SK-MEL-5 (cell line): ENCODE measurements around the gene NDUFA5. TPM values are rescaled to one million over a fixed set of nuclear protein-coding genes. Genes with fewer than 3 reads are reported as not detected.

Experiments
- DNase-seq: peaks from one replicate; pipeline ENCODE4 v3.0.0-alpha.2; 2016; ENCODE audit warnings: low read depth, low spot score
- in situ Hi-C: cut with HindIII; loops from 2 replicates; pipeline ENCODE4 v1.10.0; 2016; ENCODE audit warnings: low sequenced_read_pairs, high pct_unique_total_duplicates, low pct_unique_long_range_greater_than_20kb
- polyA plus RNA-seq, 2 experiments: library from polyadenylated mRNA; depleted of rRNA; stranded (reverse); fragments of >200 nt; gene quantifications; 2 replicates each; pipeline ENCODE4 v1.2.3, GENCODE V29; 2015
- total RNA-seq: library from RNA; depleted of rRNA; stranded (reverse); fragments of >200 nt; shearing (Covaris generic); gene quantifications from 2 replicates; pipeline ENCODE4 v1.2.3, GENCODE V29; 2014; rRNA removed

NDUFA5 gene
- 118 and 132 TPM in 2 replicates for total RNA-seq
- polyA plus RNA-seq (2015; cell fraction: cytosol; rRNA removed), result 71.6 and 88.4 TPM in 2 replicates
- polyA plus RNA-seq (2015; cell fraction: nucleus; rRNA removed), result 74.5 and 84.6 TPM in 2 replicates

GRCh38 chr7:123557398-123558288 is at the start of gene NDUFA5:
TSS of gene NDUFA5 (minus strand) at chr7:123557818. CDS start at chr7:123557795, 23 bp downstream.
- DNase-seq, result peak; percentile 100
- in situ Hi-C loops, result no loop called here

- DNase-seq, result no peak
- in situ Hi-C loops, result no loop called here
Measured at GRCh38 chr7:123604739-123605138, 47.1 kb upstream of the NDUFA5 start.

DNA sequence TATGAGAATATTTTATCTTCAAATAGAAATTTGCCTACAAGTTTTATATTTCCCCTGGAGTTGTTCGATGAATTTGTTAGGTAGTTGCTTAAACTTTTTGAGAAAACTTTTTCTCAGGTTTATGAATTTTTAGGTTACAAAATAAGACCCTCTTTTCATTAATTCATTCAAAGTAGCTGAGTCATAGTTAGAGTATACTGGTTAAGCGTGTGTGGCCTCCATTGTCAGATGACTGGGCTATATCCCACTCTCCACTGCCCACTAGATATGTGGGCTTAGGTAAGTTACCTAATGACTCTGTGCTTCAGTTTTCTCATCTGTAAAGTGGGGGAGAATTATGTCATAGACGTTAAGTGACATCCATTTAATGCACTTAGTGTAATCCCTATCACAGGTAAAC is 45.0 kb upstream of the NDUFA5 start:
- in situ Hi-C loops, result no loop called here

DNA sequence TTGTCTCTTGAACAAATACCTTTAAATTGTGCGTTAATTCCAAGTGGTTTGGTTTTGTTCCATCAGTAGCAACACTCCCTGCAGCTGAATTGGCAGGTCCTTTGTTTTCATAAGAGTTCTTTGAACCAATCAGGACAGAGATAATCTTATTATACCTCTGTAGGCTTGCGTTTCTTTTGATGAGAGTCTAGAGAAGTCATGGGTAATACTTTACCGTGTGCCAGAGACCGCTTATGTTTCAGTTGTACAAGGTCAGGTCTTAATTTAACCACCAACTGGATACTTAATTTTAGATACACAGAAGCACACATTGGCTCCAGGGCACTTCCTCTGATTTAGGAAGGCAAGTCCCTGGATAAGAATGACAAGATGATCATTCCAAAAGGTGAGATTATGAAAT is 43.9 kb upstream of the NDUFA5 start, which contains the start of gene ASB15:
ASB15 (plus strand) TSS at position 292 of the 400 bp plus-strand sequence. CDS start 12,682 bp downstream, outside the sequence.
- in situ Hi-C loops, result no loop called here
- no peak for DNase-seq

More for the DNA sequence above, 45.0 kb upstream of the NDUFA5 start:
- DNase-seq, result no peak

GRCh38 chr7:123600876-123601275 is 43.3 kb upstream of the NDUFA5 start:
- in situ Hi-C loops, result no loop called here
- no peak for DNase-seq

- in situ Hi-C loops, result no loop called here
- DNase-seq, result peak; percentile 77
Measured at GRCh38 chr7:123599766-123600165, 42.1 kb upstream of the NDUFA5 start.

DNA sequence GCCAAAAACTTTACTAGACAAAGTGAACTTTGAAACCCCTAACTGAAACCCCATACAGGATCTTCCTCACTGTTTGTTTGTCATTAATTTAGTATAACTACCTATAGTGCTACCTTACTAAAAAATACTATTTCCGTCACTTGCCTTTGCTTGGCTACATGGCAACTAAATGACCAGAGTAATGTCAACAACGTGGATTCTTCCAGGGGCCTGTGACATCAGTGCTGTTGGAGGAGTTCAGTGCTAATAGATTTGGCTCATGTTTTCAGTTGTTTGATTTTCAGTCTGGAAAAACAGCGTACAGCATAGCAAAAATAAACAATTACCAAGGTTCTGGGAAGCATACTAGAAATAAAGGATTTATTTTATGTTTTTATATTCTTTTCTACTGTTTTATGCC is 41.0 kb upstream of the NDUFA5 start:
- no peak for DNase-seq
- in situ Hi-C loops, result no loop called here

DNA sequence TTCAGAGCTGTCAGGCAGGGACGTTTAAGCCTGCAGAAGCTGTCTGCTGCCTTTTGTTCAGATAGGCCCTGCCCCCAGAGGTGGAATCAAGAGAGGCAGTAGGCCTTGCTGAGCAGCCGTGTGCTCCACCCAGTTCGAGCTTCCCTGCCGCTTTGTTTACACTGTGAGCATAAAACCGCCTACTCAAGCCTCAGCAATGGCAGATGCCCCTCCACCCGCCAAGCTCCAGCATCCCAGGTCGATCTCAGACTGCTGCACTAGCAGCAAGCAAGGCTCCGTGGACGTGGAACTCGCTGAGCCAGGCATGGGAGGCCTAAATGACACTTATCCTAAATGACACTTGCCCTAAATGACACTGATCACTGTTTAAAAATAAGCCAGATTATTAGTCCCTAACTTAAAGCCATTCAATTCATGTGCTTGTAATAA is 37.2 kb upstream of the NDUFA5 start:
- in situ Hi-C loops, result no loop called here
- no peak for DNase-seq

DNA sequence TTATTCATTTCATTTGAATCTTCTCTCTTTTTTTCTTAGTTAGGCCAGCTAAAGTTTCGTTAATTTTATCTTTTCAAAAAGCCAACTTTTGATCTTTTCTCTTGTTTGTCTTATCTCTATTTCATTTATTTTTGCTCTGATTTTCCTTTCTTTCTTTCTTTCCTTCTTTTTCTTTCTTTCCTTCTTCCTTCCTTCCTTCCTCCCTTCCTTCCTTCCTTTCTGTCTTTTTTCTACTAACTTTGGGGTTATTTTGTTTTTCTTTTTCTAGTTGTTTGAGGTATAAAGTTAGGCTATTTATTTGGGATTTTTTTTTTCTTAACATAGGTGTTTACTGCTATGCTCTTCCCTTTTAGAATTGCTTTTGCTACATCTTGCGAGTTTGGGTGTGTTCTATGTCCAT is 30.8 kb upstream of the NDUFA5 start:
- no peak for DNase-seq
- in situ Hi-C loops, result no loop called here

GRCh38 chr7:123583821-123584220 is 26.2 kb upstream of the NDUFA5 start:
- in situ Hi-C loops, result no loop called here
- DNase-seq, result no peak

DNA sequence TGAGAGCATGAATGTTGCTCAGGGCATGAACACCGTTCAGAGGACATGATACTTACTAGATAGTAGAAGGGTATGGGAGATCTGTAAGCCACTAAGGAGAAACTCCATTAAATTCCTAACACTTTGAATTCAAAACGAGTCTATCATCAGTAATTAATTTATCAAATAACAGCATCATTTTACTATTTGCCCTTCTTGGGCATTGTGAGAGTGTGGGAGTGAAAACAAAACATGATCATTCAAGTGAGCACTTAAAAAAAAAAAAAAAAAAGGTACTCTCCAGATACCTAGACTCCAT is 23.5 kb upstream of the NDUFA5 start:
- DNase-seq, result no peak
- in situ Hi-C loops, result no loop called here

GRCh38 chr7:123580406-123581161 is 23.0 kb upstream of the NDUFA5 start:
- peak; percentile 81 for DNase-seq
- in situ Hi-C loops, result no loop called here

- in situ Hi-C loops, result no loop called here
- no peak for DNase-seq
Measured at GRCh38 chr7:123579416-123579815, 21.8 kb upstream of the NDUFA5 start.

- DNase-seq, result no peak
- in situ Hi-C loops, result no loop called here
Measured at GRCh38 chr7:123573896-123574467, 16.4 kb upstream of the NDUFA5 start.

- in situ Hi-C loops, result no loop called here
- no peak for DNase-seq
Measured at GRCh38 chr7:123573341-123573740, 15.7 kb upstream of the NDUFA5 start.

DNA sequence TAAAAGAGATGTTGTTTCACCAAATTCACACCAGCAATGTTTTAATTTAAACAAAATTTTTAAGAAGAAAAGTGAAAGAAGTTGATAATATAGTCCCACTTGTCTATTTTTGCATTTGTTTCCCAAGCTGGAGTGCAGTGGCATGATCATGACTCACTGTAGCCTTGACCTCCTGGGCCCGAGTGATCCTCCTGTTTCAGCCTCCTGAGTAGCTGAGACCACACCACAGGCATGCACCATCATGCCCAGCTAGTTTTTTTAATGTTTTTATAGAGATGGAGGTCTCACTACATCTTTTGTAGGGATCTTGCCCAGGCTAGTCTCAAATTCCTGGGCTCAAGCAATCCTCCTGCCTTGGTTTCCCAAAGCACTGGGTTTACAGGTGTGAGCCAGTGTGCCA is 14.1 kb upstream of the NDUFA5 start:
- in situ Hi-C loops, result no loop called here
- DNase-seq, result no peak

- in situ Hi-C loops, result no loop called here
- no peak for DNase-seq
Measured at GRCh38 chr7:123571187-123571586, 13.6 kb upstream of the NDUFA5 start.
